HepG2 (cell line): ENCODE results near the gene RRAS. TPM values are rescaled to one million over a fixed set of nuclear protein-coding genes. Genes with fewer than 3 reads are reported as not detected.

Experiments
- ATRX ChIP-seq: sonication (generic); formaldehyde crosslinking; IDR thresholded peaks from 2 replicates; pipeline ENCODE4 v1.4.0; 2020; ENCODE audit warnings: missing genetic modification reagents, borderline replicate concordance
- BRCA1 ChIP-seq: sonication (generic); formaldehyde crosslinking; IDR thresholded peaks from 2 replicates; pipeline ENCODE4 v1.4.0; 2020; ENCODE audit warnings: missing genetic modification reagents
- CBFB ChIP-seq: sonication (generic); formaldehyde crosslinking; IDR thresholded peaks from 2 replicates; pipeline ENCODE4 v1.4.0; 2020; ENCODE audit warnings: missing genetic modification reagents
- GTF3A ChIP-seq: sonication (generic); formaldehyde crosslinking; conservative IDR thresholded peaks from 2 replicates; pipeline ENCODE4 v1.4.0; 2020; ENCODE audit warnings: mild to moderate bottlenecking, missing genetic modification reagents
- KAT8 ChIP-seq: IDR thresholded peaks from 2 replicates; pipeline ENCODE4 v1.6.1; 2016; ENCODE audit warnings: missing genetic modification reagents, missing compliant biosample characterization
- MED13 ChIP-seq: sonication (generic); formaldehyde crosslinking; IDR thresholded peaks from 2 replicates; pipeline ENCODE4 v1.5.0; 2020; ENCODE audit warnings: missing genetic modification reagents
- MEIS2 ChIP-seq: sonication (generic); formaldehyde crosslinking; IDR thresholded peaks from 2 replicates; pipeline ENCODE4 v1.9.0; 2021; ENCODE audit warnings: mild to moderate bottlenecking, missing genetic modification reagents
- MTA1 ChIP-seq: sonication (generic); formaldehyde crosslinking; IDR thresholded peaks from 2 replicates; pipeline ENCODE4 v1.4.0; 2020; ENCODE audit warnings: missing genetic modification reagents, mild to moderate bottlenecking, borderline replicate concordance
- RARA ChIP-seq: IDR thresholded peaks from 2 replicates; pipeline ENCODE4 v1.6.1; 2016; ENCODE audit warnings: missing genetic modification reagents, missing compliant biosample characterization
- REPIN1 ChIP-seq: sonication (generic); formaldehyde crosslinking; IDR thresholded peaks from 2 replicates; pipeline ENCODE4 v1.8.0; 2022; ENCODE audit warnings: missing genetic modification reagents, low read depth, mild to moderate bottlenecking, borderline replicate concordance
- RFXANK ChIP-seq: IDR thresholded peaks from 2 replicates; pipeline ENCODE4 v1.6.1; 2016
- SUZ12 ChIP-seq: fragments of 150-350 bp; IDR thresholded peaks from 2 replicates; pipeline ENCODE4 v1.6.1; 2014; ENCODE audit warnings: low read depth, low read length
- TGIF2 ChIP-seq: IDR thresholded peaks from 2 replicates; pipeline ENCODE4 v1.6.1; 2016; ENCODE audit warnings: control low read depth, missing compliant biosample characterization
- ZMAT3 ChIP-seq: sonication (generic); formaldehyde crosslinking; conservative IDR thresholded peaks from 2 replicates; pipeline ENCODE4 v1.7.0; 2021; ENCODE audit warnings: missing genetic modification reagents
- ZNF143 ChIP-seq: sonication (generic); formaldehyde crosslinking; IDR thresholded peaks from 2 replicates; pipeline ENCODE4 v1.4.0; 2020; ENCODE audit warnings: missing genetic modification reagents
- ZNF317 ChIP-seq: sonication (generic); formaldehyde crosslinking; IDR thresholded peaks from 2 replicates; pipeline ENCODE4 v1.5.0; 2020; ENCODE audit warnings: mild to moderate bottlenecking, missing genetic modification reagents
- ZNF430 ChIP-seq: sonication (generic); formaldehyde crosslinking; IDR thresholded peaks from 2 replicates; pipeline ENCODE4 v1.9.0; 2021; ENCODE audit warnings: mild to moderate bottlenecking, missing genetic modification reagents
- ZNF543 ChIP-seq: sonication (generic); formaldehyde crosslinking; IDR thresholded peaks from 2 replicates; pipeline ENCODE4 v1.4.0; 2020; ENCODE audit warnings: mild to moderate bottlenecking, missing genetic modification reagents
- ZNF562 ChIP-seq: sonication (generic); formaldehyde crosslinking; IDR thresholded peaks from 2 replicates; pipeline ENCODE4 v1.8.0; 2022; ENCODE audit warnings: missing genetic modification reagents, borderline replicate concordance
- ZNF720 ChIP-seq: sonication (generic); formaldehyde crosslinking; IDR thresholded peaks from 2 replicates; pipeline ENCODE4 v1.4.0; 2020; ENCODE audit warnings: missing genetic modification reagents
- ZNF747 ChIP-seq: sonication (generic); formaldehyde crosslinking; IDR thresholded peaks from 2 replicates; pipeline ENCODE4 v1.8.1; 2023; ENCODE audit warnings: missing genetic modification reagents, mild to moderate bottlenecking, borderline replicate concordance
- polyA plus RNA-seq, 8 experiments: library from polyadenylated mRNA; depleted of rRNA in 3 of 8; stranded (reverse) in 7 of 8; unstranded in 1 of 8; fragments of >200 nt; fragmentation: Illumina TruSeq in 4 of 8; extraction: Trizol in 4 of 8; gene quantifications; 2 replicates each; pipeline versions ENCODE4 v1.2.1 to v1.2.3, GENCODE V29; 2011 to 2016; ENCODE audit warnings: low read depth in 4 of 8, missing spikeins in 1 of 8, mixed read lengths in 1 of 8; ENCODE audit not compliant: insufficient read depth in 1 of 8
- total RNA-seq, 5 experiments: library from RNA; depleted of rRNA; stranded (reverse); fragments of >200 nt; fragmentation: Illumina TruSeq; extraction: Trizol; gene quantifications; 2 replicates each; pipeline ENCODE4 v1.2.3, GENCODE V29; 2016; ENCODE audit warnings: low read depth in 1 of 5
- TF ChIP-seq, protein P1 (sequence below): sonication (generic); formaldehyde crosslinking; IDR thresholded peaks from 2 replicates; pipeline ENCODE4 v1.4.0; 2020; ENCODE audit warnings: mild to moderate bottlenecking, low read depth, missing genetic modification reagents
- TF ChIP-seq, protein P2 (sequence below): sonication (generic); formaldehyde crosslinking; IDR thresholded peaks from 2 replicates; pipeline ENCODE4 v1.8.0; 2022; ENCODE audit warnings: missing genetic modification reagents, mild to moderate bottlenecking, inconsistent platforms, borderline replicate concordance
- TF ChIP-seq, protein P3 (sequence below): sonication (generic); formaldehyde crosslinking; IDR thresholded peaks from 2 replicates; pipeline ENCODE4 v1.8.1; 2023; ENCODE audit warnings: mild to moderate bottlenecking, missing genetic modification reagents
- TF ChIP-seq, protein P4 (sequence below): sonication (generic); formaldehyde crosslinking; IDR thresholded peaks from 2 replicates; pipeline ENCODE4 v1.8.1; 2022; ENCODE audit warnings: low read depth, mild to moderate bottlenecking, missing genetic modification reagents

The RRAS gene
- total and polyA plus RNA-seq, 2 of the 13 experiments (the other 11 are each of a cell fraction or from before 2014, with no cell fraction given): 1.5 to 12.0 TPM

DNA sequence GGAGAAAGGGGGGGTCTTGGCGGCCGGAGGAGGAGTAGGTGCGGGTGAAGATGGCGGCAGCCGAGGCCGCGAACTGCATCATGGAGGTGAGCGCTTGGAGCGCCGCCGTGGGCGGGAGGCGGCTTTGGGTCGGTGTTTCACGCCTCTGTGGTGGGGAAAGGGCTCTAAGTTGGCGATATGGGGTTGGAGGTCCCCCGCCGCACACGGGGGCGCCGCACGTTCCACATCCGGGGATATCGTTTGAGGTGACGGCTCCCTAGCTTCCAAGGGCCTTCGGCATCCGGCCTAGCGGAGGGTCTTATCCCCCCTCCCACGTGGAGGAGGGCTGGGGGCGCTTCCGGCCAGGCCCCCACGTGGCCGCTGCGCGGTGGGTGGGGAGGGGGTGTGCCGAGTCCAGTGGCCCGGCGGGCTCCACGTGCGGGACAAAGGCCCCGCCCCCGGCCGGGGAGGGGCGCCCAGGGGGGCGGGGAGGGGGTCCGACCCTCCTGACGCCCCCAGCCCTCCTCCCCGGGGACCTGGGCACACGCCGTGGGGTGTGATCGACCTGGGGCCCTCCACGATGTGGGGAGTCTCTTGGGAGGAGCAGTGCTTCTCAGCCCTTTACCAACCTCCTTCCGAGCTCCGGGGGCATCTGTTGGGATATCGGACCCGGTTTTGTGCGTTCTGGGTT, 37.4 kb upstream of the RRAS start, which contains the start of gene PRMT1 (continued):
- TF ChIP-seq RFXANK (peak; percentile 25; the same call in 1 of the 2 replicates), ZNF317 (peak; percentile 68; the same call in 1 of the 2 replicates), ZNF747 (CRISPR knock-in tag) (peak; percentile 72; the same call in 1 of the 2 replicates), MEIS2 (0 out of 2 replicates have a peak, but pooled peaks have one; percentile 62), SUZ12 (no peak), ZNF562 (no peak), REPIN1 (CRISPR knock-in tag) (peak; percentile 77), ATRX (CRISPR knock-in tag) (no peak), KAT8 (CRISPR knock-in tag) (peak; percentile 61; the same call in 1 of the 2 replicates), TGIF2 (CRISPR knock-in tag) (peak; percentile 79), ZMAT3 (peak; percentile 86; the same call in 1 of the 2 replicates), CBFB (CRISPR knock-in tag) (0 out of 2 replicates have a peak, but pooled peaks have one; percentile 45), ZNF430 (CRISPR knock-in tag) (peak; percentile 71; the same call in 1 of the 2 replicates), RARA (no peak; the same call in 1 of the 2 replicates), ZNF543 (CRISPR knock-in tag) (0 out of 2 replicates have a peak, but pooled peaks have one; percentile 61), ZNF720 (0 out of 2 replicates have a peak, but pooled peaks have one; percentile 53), MTA1 (peak; percentile 52; the same call in 1 of the 2 replicates), BRCA1 (CRISPR knock-in tag) (no peak), MED13 (no peak), ZNF143 (0 out of 2 replicates have a peak, but pooled peaks have one; percentile 64), GTF3A (no peak)
- TF ChIP-seq, protein P1, sequence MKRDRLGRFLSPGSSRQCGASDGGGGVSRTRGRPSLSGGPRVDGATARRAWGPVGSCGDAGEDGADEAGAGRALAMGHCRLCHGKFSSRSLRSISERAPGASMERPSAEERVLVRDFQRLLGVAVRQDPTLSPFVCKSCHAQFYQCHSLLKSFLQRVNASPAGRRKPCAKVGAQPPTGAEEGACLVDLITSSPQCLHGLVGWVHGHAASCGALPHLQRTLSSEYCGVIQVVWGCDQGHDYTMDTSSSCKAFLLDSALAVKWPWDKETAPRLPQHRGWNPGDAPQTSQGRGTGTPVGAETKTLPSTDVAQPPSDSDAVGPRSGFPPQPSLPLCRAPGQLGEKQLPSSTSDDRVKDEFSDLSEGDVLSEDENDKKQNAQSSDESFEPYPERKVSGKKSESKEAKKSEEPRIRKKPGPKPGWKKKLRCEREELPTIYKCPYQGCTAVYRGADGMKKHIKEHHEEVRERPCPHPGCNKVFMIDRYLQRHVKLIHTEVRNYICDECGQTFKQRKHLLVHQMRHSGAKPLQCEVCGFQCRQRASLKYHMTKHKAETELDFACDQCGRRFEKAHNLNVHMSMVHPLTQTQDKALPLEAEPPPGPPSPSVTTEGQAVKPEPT (CRISPR knock-in tag): 0 out of 2 replicates have a peak, but pooled peaks have one; percentile 47
- TF ChIP-seq, protein P2, sequence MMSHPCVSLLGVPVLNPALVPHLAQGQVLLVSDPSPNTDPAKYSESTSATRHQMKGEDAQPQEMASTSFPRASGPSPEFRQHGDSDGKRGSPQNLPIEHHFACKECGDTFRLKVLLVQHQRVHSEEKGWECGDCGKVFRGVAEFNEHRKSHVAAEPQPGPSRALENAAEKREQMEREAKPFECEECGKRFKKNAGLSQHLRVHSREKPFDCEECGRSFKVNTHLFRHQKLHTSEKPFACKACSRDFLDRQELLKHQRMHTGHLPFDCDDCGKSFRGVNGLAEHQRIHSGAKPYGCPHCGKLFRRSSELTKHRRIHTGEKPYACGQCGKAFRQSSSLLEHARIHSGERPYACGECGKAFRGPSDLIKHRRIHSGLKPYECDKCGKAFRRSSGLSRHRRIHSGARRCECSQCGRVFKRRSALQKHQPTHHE (CRISPR knock-in tag): peak; percentile 70; the same call in 1 of the 2 replicates
- TF ChIP-seq, protein P3, sequence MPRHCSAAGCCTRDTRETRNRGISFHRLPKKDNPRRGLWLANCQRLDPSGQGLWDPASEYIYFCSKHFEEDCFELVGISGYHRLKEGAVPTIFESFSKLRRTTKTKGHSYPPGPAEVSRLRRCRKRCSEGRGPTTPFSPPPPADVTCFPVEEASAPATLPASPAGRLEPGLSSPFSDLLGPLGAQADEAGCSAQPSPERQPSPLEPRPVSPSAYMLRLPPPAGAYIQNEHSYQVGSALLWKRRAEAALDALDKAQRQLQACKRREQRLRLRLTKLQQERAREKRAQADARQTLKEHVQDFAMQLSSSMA (CRISPR knock-in tag): peak; percentile 74; the same call in 1 of the 2 replicates
- TF ChIP-seq, protein P4, sequence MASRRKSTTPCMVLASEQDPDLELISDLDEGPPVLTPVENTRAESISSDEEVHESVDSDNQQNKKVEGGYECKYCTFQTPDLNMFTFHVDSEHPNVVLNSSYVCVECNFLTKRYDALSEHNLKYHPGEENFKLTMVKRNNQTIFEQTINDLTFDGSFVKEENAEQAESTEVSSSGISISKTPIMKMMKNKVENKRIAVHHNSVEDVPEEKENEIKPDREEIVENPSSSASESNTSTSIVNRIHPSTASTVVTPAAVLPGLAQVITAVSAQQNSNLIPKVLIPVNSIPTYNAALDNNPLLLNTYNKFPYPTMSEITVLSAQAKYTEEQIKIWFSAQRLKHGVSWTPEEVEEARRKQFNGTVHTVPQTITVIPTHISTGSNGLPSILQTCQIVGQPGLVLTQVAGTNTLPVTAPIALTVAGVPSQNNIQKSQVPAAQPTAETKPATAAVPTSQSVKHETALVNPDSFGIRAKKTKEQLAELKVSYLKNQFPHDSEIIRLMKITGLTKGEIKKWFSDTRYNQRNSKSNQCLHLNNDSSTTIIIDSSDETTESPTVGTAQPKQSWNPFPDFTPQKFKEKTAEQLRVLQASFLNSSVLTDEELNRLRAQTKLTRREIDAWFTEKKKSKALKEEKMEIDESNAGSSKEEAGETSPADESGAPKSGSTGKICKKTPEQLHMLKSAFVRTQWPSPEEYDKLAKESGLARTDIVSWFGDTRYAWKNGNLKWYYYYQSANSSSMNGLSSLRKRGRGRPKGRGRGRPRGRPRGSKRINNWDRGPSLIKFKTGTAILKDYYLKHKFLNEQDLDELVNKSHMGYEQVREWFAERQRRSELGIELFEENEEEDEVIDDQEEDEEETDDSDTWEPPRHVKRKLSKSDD: peak; percentile 42; the same call in 1 of the 2 replicates
